Fibroblast of lung (primary cell): ENCODE measurements around the gene SUGCT. TPM values are rescaled to one million over a fixed set of nuclear protein-coding genes. Genes with fewer than 3 reads are reported as not detected.

ENCODE experiments used
- DNase-seq, 2 donors: peaks; one replicate each; pipeline versions ENCODE4 v3.0.0 to v3.0.0-alpha.2; 2010; ENCODE audit warnings: low read depth in 2 of 2
- H2AFZ ChIP-seq: 2 replicates; pipeline ENCODE4 v1.5.1; 2012; ENCODE audit warnings: low read length, control low read depth, inconsistent platforms
- H3K27ac ChIP-seq: 2 replicates; pipeline ENCODE4 v1.5.1; 2011; ENCODE audit warnings: low read length, control low read depth; ENCODE audit not compliant: insufficient read depth
- H3K27me3 ChIP-seq: 2 replicates; pipeline ENCODE4 v1.5.1; 2011; ENCODE audit warnings: mild to moderate bottlenecking, low read length; ENCODE audit not compliant: control insufficient read depth, insufficient read depth
- H3K36me3 ChIP-seq: 2 replicates; pipeline ENCODE4 v1.5.1; 2011; ENCODE audit warnings: low read length; ENCODE audit not compliant: control insufficient read depth, insufficient read depth
- H3K4me1 ChIP-seq: 2 replicates; pipeline ENCODE4 v1.5.1; 2011; ENCODE audit warnings: low read length; ENCODE audit not compliant: control insufficient read depth, insufficient read depth; ENCODE audit errors: extremely low read depth
- H3K4me2 ChIP-seq: 2 replicates; pipeline ENCODE4 v1.5.1; 2011; ENCODE audit warnings: low read length, control low read depth; ENCODE audit not compliant: insufficient read depth; ENCODE audit errors: extremely low read depth
- H3K4me3 ChIP-seq, 4 experiments: fragments of 200-600 bp in 1 of 4; sonication (generic) in 1 of 4; replicated peaks in 1 of 4; 2 replicates each; pipeline ENCODE4 v1.5.1; 2011 to 2016; ENCODE audit warnings: low read length in 4 of 4, low read depth in 3 of 4, mild to moderate bottlenecking in 3 of 4, control low read depth in 2 of 4, inconsistent platforms in 1 of 4, mixed read lengths in 1 of 4; ENCODE audit not compliant: insufficient read depth in 1 of 4; ENCODE audit errors: control extremely low read depth in 1 of 4
- H3K79me2 ChIP-seq: 2 replicates; pipeline ENCODE4 v1.5.1; 2012; ENCODE audit warnings: mild to moderate bottlenecking, low read length, inconsistent platforms; ENCODE audit not compliant: control insufficient read depth, insufficient read depth
- H3K9ac ChIP-seq: 2 replicates; pipeline ENCODE4 v1.5.1; 2011; ENCODE audit warnings: mild to moderate bottlenecking, low read length, control low read depth; ENCODE audit not compliant: insufficient read depth
- H3K9me3 ChIP-seq: 2 replicates; pipeline ENCODE4 v1.5.1; 2012; ENCODE audit warnings: low read depth, low read length; ENCODE audit not compliant: control insufficient read depth, insufficient read depth
- H4K20me1 ChIP-seq: 2 replicates; pipeline ENCODE4 v1.5.1; 2011; ENCODE audit warnings: low read length; ENCODE audit not compliant: control insufficient read depth, insufficient read depth; ENCODE audit errors: extremely low read depth
- EZH2 ChIP-seq: IDR thresholded peaks from 2 replicates; pipeline ENCODE4 v1.5.1; 2012; ENCODE audit warnings: low read length, control low read depth, mild to moderate bottlenecking; ENCODE audit errors: missing control alignments
- polyA plus RNA-seq, 2 donors: library from polyadenylated mRNA; depleted of rRNA in 1 of 2; stranded (reverse) in 1 of 2; unstranded in 1 of 2; fragments of >200 nt; gene quantifications; 2 replicates each; pipeline ENCODE4 v1.2.1, GENCODE V29; 2011 to 2012; ENCODE audit warnings: missing spikeins in 1 of 2
- total RNA-seq: library from RNA; depleted of rRNA; stranded (reverse); fragments of >200 nt; gene quantifications from 2 replicates; pipeline ENCODE4 v1.2.1, GENCODE V29; 2014
- TF ChIP-seq, protein P1 (sequence below), 2 donors: IDR thresholded peaks in 1 of 2; conservative IDR thresholded peaks in 1 of 2; 1 replicate in 1 of 2; 2 replicates in 1 of 2; pipeline ENCODE4 v1.5.1; 2011 to 2012; ENCODE audit warnings: low read length in 2 of 2, control low read depth in 1 of 2, inconsistent platforms in 1 of 2, low read depth in 1 of 2, mild to moderate bottlenecking in 1 of 2

SUGCT gene
- total and polyA plus RNA-seq, 2 donors (not counting 1 experiment from before 2014, with no cell fraction given): 8.4 to 16.5 TPM

DNA sequence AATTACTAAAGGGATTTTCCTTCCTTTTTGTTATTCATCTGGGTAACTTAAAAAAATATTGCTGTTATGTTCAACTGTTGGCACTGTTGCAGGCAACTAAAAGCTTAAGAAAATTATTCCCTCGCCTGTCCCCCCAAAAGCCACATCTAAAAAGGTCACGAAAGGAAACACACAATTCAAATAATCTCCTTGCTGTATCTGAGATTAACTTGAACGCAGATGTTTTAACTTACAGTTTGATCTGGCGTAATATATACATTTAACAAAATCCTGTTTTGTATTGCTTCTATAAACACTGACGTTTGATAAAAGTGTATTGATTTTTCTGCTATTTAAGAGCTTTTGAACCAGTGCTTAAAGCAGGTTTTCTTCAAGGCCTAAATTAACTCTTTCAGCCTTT is 432.1 kb downstream of the SUGCT start:
- no peaks in the 10 kb centered on the region for H4K20me1 ChIP-seq
- no peak overlapping the region for H2AFZ ChIP-seq
- no peaks in the 10 kb centered on the region for H3K9me3 ChIP-seq
- TF ChIP-seq EZH2: no peak
- TF ChIP-seq, protein P1, sequence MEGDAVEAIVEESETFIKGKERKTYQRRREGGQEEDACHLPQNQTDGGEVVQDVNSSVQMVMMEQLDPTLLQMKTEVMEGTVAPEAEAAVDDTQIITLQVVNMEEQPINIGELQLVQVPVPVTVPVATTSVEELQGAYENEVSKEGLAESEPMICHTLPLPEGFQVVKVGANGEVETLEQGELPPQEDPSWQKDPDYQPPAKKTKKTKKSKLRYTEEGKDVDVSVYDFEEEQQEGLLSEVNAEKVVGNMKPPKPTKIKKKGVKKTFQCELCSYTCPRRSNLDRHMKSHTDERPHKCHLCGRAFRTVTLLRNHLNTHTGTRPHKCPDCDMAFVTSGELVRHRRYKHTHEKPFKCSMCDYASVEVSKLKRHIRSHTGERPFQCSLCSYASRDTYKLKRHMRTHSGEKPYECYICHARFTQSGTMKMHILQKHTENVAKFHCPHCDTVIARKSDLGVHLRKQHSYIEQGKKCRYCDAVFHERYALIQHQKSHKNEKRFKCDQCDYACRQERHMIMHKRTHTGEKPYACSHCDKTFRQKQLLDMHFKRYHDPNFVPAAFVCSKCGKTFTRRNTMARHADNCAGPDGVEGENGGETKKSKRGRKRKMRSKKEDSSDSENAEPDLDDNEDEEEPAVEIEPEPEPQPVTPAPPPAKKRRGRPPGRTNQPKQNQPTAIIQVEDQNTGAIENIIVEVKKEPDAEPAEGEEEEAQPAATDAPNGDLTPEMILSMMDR (conservative IDR thresholded peaks at IDR 0.05 in 1 of 2, IDR thresholded peaks at IDR 0.05 in 1 of 2; ENCODE audit: low read depth in 1 of 2, low read length in 2 of 2): no peak
- H3K36me3 ChIP-seq: no peaks in the 10 kb centered on the region
- peaks cover 3% of the 10 kb centered on the region for H3K4me1 ChIP-seq
- H3K4me2 ChIP-seq: no peak overlapping the region
- no peak overlapping the region for H3K27ac ChIP-seq
- no peak overlapping the region for H3K9ac ChIP-seq
- H3K27me3 ChIP-seq: no peaks in the 10 kb centered on the region
- H3K79me2 ChIP-seq: no peaks in the 10 kb centered on the region
- DNase-seq: no peak
- H3K4me3 ChIP-seq: no peak overlapping the region

DNA sequence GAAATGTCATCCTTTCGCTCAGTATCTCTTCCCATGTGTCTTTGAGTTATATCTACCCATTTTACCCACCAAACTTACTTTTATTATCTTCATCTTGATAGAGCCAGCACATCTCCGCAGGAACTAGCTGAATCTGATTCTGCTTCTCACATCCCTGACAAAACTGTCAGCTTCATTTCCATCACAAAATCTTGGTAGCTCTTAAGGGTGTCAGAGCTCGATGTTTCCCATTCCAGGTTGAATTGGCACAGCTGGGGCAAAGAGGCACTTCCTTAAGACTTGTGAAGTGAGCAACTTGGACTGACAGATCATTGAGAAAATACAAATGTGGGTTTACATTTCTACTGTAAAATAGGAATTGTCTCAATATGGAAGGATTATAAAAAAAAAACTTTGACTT is 434.5 kb downstream of the SUGCT start:
- no peaks in the 10 kb centered on the region for H3K9me3 ChIP-seq
- no peaks in the 10 kb centered on the region for H4K20me1 ChIP-seq
- H3K27me3 ChIP-seq: no peaks in the 10 kb centered on the region
- no peak overlapping the region for H3K9ac ChIP-seq
- H3K4me2 ChIP-seq: no peak overlapping the region
- no peak for DNase-seq
- no peaks in the 10 kb centered on the region for H3K79me2 ChIP-seq
- TF ChIP-seq EZH2: no peak
- TF ChIP-seq, protein P1 (conservative IDR thresholded peaks at IDR 0.05 in 1 of 2, IDR thresholded peaks at IDR 0.05 in 1 of 2; ENCODE audit: low read depth in 1 of 2, low read length in 2 of 2): no peak
- H3K36me3 ChIP-seq: no peaks in the 10 kb centered on the region
- H3K4me3 ChIP-seq: no peak overlapping the region
- H3K27ac ChIP-seq: no peak overlapping the region
- peaks cover 6% of the 10 kb centered on the region for H3K4me1 ChIP-seq
- H2AFZ ChIP-seq: no peak overlapping the region

DNA sequence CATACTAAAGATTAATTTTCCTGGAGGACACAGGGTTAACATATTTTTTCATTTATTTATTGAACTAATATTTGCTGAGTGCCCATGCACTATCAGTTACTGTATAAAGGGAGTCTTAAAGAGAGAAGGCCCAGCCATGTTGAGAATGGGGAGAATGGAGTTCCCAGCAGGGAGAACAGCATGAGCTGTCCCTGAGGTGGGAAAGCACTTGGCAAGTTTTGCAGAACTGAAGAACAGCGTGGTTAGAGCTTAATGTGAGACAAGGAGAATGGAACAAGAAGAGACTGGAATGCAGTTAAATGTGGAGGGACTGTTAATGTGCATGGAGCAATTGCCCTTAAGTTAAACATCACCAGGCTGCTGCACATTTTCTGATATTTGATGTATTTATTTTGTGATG is 435.4 kb downstream of the SUGCT start:
- Histone ChIP-seq H3K4me3 (no peak overlapping the region), H3K27ac (no peak overlapping the region), H2AFZ (no peak overlapping the region), H3K9ac (no peak overlapping the region), H3K36me3 (no peaks in the 10 kb centered on the region), H4K20me1 (no peaks in the 10 kb centered on the region), H3K79me2 (no peaks in the 10 kb centered on the region), H3K27me3 (no peaks in the 10 kb centered on the region), H3K9me3 (no peaks in the 10 kb centered on the region), H3K4me2 (no peak overlapping the region), H3K4me1 (peaks cover 6% of the 10 kb centered on the region)
- no peak for TF ChIP-seq EZH2
- TF ChIP-seq, protein P1 (conservative IDR thresholded peaks at IDR 0.05 in 1 of 2, IDR thresholded peaks at IDR 0.05 in 1 of 2; ENCODE audit: low read depth in 1 of 2, low read length in 2 of 2): no peak
- peak in 1 of 2 donors; percentile 77 for DNase-seq
